Measurements from ENCODE around the gene NCKIPSD. TPM values are rescaled to one million over a fixed set of nuclear protein-coding genes. Genes with fewer than 3 reads are reported as not detected.

The NCKIPSD gene
- total RNA-seq, 1 experiment from 2014 or later = 37.9 TPM

Other genes with a start within 250 kb of the NCKIPSD start
- gene CCDC51, start 245.8 kb downstream of the NCKIPSD start, total RNA-seq (2014; rRNA removed) = 28.8 and 29.8 TPM in 2 replicates
- 312 and 406 TPM in 2 replicates for gene TMA7, start 245.7 kb downstream of the NCKIPSD start, total RNA-seq (2014; rRNA removed)
- gene ATRIP, start 239.2 kb downstream of the NCKIPSD start, total RNA-seq (2014; rRNA removed) = 13.9 and 14.1 TPM in 2 replicates
- 192 and 227 TPM in 2 replicates for gene SHISA5, start 181.7 kb downstream of the NCKIPSD start, total RNA-seq (2014; rRNA removed)
- 22.1 and 22.6 TPM in 2 replicates for gene PFKFB4, start 129.1 kb downstream of the NCKIPSD start, total RNA-seq (2014; rRNA removed)
- gene UCN2, start 122.1 kb downstream of the NCKIPSD start, total RNA-seq (2014; rRNA removed) = 1.7 and 1.8 TPM in 2 replicates
- gene COL7A1, start 90.6 kb downstream of the NCKIPSD start, total RNA-seq (2014; rRNA removed) = 12.7 and 14.2 TPM in 2 replicates
- 368 and 384 TPM in 2 replicates for gene UQCRC1, start 76.3 kb downstream of the NCKIPSD start, total RNA-seq (2014; rRNA removed)
- not detected in 2 replicates for gene TMEM89, start 64.1 kb downstream of the NCKIPSD start, total RNA-seq (2014; rRNA removed)
- gene SLC26A6, start 50.5 kb downstream of the NCKIPSD start, total RNA-seq (2014; rRNA removed) = 19.6 and 32.5 TPM in 2 replicates
- 4.3 and 4.5 TPM in 2 replicates for gene CELSR3, start 23.0 kb downstream of the NCKIPSD start, total RNA-seq (2014; rRNA removed)
- 69.2 and 70.4 TPM in 2 replicates for gene IP6K2, start 31.3 kb upstream of the NCKIPSD start, total RNA-seq (2014; rRNA removed)
- gene PRKAR2A, start 162.0 kb upstream of the NCKIPSD start, total RNA-seq (2014; rRNA removed) = 41.3 and 48.3 TPM in 2 replicates
- gene SLC25A20, start 213.0 kb upstream of the NCKIPSD start, total RNA-seq (2014; rRNA removed) = 14.5 and 17.5 TPM in 2 replicates
- gene ARIH2, start 232.9 kb upstream of the NCKIPSD start, total RNA-seq (2014; rRNA removed) = 73.2 and 84.3 TPM in 2 replicates

Measured in LHCN-M2 (cell line).